Osteocyte (in vitro differentiated cells): ENCODE results near the gene GOLT1B. TPM values are rescaled to one million over a fixed set of nuclear protein-coding genes. Genes with fewer than 3 reads are reported as not detected.

Experiments used
- DNase-seq: peaks from one replicate; pipeline ENCODE4 v3.0.0; 2021; ENCODE audit warnings: mixed read lengths; ENCODE audit not compliant: unreplicated experiment; ENCODE audit errors: extremely low spot score
- H3K27ac Mint-ChIP-seq: one replicate; pipeline ENCODE4 v1.8.0; 2021; ENCODE audit warnings: mild to moderate bottlenecking, mixed read lengths; ENCODE audit not compliant: unreplicated experiment
- H3K27me3 Mint-ChIP-seq: one replicate; pipeline ENCODE4 v1.8.0; 2021; ENCODE audit warnings: mixed read lengths; ENCODE audit not compliant: unreplicated experiment
- H3K36me3 Mint-ChIP-seq: one replicate; pipeline ENCODE4 v1.8.0; 2021; ENCODE audit warnings: mixed read lengths; ENCODE audit not compliant: unreplicated experiment
- H3K4me1 Mint-ChIP-seq: one replicate; pipeline ENCODE4 v1.8.0; 2021; ENCODE audit warnings: mixed read lengths; ENCODE audit not compliant: unreplicated experiment
- H3K4me3 Mint-ChIP-seq: one replicate; pipeline ENCODE4 v1.8.0; 2021; ENCODE audit warnings: mild to moderate bottlenecking, moderate library complexity, mixed read lengths; ENCODE audit not compliant: unreplicated experiment
- H3K9me3 Mint-ChIP-seq: one replicate; pipeline ENCODE4 v1.8.0; 2021; ENCODE audit warnings: mixed read lengths; ENCODE audit not compliant: unreplicated experiment
- total RNA-seq: library from RNA; stranded (reverse); gene quantifications from 2 replicates; pipeline ENCODE4 v1.2.1, GENCODE V29; 2021
- TF ChIP-seq, protein P1 (sequence below): fragments of 200-600 bp; sonication (generic); IDR thresholded peaks from 2 replicates; pipeline ENCODE4 v1.5.0; 2021; ENCODE audit warnings: antibody characterized with exemption, mild to moderate bottlenecking, moderate library complexity

GOLT1B gene
- total RNA-seq, 1 donor from 2014 or later, result 56.9 TPM

DNA sequence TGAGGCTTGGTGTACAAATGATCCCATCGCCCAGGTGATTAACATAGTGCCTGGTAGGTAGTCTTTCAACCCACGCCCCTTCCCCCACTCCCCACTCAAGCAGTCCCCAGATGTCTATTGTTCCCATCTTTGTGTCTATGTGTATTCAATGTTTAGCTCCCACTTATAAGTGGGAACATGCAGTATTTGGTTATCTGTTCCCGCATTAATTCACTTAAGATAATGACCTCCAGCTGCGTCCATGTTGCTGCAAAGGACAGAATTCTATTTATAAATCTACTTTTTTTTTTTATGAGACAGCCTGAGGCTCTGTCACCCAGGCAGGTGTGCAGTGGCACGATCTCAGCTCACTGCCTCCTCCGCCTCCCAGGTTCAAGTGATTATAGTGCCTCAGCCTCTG is 40.2 kb downstream of the GOLT1B start:
- no peak for DNase-seq
- no peaks in the 10 kb centered on the region for H3K36me3 Mint-ChIP-seq
- no peak overlapping the region for H3K27ac Mint-ChIP-seq
- no peaks in the 10 kb centered on the region for H3K9me3 Mint-ChIP-seq
- H3K27me3 Mint-ChIP-seq, result no peaks in the 10 kb centered on the region
- H3K4me3 Mint-ChIP-seq, result no peak overlapping the region
- TF ChIP-seq, protein P1, sequence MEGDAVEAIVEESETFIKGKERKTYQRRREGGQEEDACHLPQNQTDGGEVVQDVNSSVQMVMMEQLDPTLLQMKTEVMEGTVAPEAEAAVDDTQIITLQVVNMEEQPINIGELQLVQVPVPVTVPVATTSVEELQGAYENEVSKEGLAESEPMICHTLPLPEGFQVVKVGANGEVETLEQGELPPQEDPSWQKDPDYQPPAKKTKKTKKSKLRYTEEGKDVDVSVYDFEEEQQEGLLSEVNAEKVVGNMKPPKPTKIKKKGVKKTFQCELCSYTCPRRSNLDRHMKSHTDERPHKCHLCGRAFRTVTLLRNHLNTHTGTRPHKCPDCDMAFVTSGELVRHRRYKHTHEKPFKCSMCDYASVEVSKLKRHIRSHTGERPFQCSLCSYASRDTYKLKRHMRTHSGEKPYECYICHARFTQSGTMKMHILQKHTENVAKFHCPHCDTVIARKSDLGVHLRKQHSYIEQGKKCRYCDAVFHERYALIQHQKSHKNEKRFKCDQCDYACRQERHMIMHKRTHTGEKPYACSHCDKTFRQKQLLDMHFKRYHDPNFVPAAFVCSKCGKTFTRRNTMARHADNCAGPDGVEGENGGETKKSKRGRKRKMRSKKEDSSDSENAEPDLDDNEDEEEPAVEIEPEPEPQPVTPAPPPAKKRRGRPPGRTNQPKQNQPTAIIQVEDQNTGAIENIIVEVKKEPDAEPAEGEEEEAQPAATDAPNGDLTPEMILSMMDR, result no peak
- no peaks in the 10 kb centered on the region for H3K4me1 Mint-ChIP-seq

DNA sequence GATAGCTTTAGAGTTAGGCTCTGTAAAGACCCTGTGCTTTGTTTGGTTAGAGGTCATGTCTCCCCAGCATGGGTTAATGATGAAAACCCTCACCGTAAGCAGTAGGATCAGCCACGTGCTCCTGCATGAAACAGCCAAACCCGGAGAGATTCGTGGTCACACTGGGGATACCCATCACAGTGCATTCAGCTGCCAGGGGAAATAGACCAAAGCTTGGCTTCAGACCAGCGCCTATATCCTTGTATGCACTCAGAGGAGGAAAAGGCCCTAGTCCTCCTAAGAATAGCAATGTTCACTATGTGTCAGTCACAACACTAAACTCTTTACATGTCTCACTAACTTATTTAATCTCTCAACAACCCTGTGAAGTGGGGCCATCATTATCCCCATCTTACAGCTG is 40.8 kb downstream of the GOLT1B start:
- TF ChIP-seq, protein P1, result no peak
- Mint-ChIP-seq H3K9me3 (no peaks in the 10 kb centered on the region), H3K4me1 (no peaks in the 10 kb centered on the region), H3K36me3 (no peaks in the 10 kb centered on the region), H3K27ac (no peak overlapping the region), H3K27me3 (no peaks in the 10 kb centered on the region), H3K4me3 (no peak overlapping the region)
- no peak for DNase-seq

DNA sequence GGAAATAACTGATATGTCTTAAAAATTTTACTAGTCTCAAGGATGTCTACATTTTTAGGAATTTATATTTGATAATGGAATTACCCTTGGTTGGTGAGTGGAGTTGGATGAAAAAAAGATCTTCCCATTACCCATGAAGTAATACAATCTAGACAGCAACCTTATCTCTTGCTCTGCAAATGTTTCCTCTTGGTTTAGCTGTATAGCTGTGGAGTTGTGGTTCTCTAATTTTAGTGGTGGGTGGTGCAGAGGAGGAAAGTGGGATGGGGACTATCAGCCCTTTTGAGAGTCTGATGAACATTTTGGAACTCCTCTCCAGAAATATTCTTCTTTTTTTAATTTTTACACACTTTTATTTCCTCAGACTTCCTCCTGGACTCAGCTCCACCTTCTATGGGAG is 41.6 kb downstream of the GOLT1B start:
- DNase-seq, result no peak
- H3K27me3 Mint-ChIP-seq, result no peaks in the 10 kb centered on the region
- H3K4me1 Mint-ChIP-seq, result no peaks in the 10 kb centered on the region
- no peak overlapping the region for H3K4me3 Mint-ChIP-seq
- H3K36me3 Mint-ChIP-seq, result no peaks in the 10 kb centered on the region
- H3K27ac Mint-ChIP-seq, result no peak overlapping the region
- H3K9me3 Mint-ChIP-seq, result no peaks in the 10 kb centered on the region
- TF ChIP-seq, protein P1, result no peak

DNA sequence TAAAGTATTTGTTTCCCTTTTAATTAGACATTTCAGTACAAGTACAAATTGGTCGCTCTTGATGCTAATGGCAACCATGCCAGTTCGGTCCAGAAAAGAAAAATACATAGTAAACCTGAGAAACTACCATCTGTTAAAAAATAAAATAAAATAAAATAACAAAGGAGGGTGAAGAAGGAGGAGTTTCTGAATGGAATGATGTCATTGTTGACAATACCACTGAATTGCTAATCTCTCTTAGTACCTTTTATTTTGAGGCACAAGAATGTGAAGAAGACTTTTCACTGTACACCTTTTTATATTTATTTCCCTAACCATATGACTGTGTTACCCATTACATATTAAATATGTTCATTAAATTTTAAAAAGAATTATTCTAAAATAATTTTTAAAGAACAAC is 44.0 kb downstream of the GOLT1B start:
- Mint-ChIP-seq H3K4me1 (no peaks in the 10 kb centered on the region), H3K27ac (no peak overlapping the region), H3K4me3 (no peak overlapping the region), H3K36me3 (no peaks in the 10 kb centered on the region), H3K27me3 (no peaks in the 10 kb centered on the region), H3K9me3 (no peaks in the 10 kb centered on the region)
- no peak for DNase-seq
- TF ChIP-seq, protein P1, result no peak

DNA sequence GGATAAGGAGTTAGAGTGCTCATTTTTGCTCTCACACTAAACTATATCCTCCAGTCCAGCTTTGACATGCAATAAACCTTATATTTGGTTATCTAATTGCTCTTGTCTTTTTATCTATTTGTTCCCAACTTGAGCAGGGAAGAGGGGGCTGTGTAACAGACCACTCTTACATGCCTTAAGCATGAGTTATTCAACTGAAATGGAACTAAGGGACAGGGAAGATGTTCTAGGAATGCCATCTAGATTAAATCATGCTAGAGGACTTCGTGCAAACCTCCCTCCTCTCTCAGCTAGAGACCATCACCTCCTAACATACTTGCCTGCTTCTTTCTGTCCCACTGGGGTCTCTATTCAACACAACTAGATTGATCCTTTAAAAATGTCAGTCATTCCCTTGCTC is 45.1 kb downstream of the GOLT1B start:
- Mint-ChIP-seq H3K4me1 (no peaks in the 10 kb centered on the region), H3K9me3 (no peaks in the 10 kb centered on the region), H3K36me3 (no peaks in the 10 kb centered on the region), H3K27ac (no peak overlapping the region), H3K4me3 (no peak overlapping the region), H3K27me3 (no peaks in the 10 kb centered on the region)
- TF ChIP-seq, protein P1, result no peak
- no peak for DNase-seq
